Chondrocyte (in vitro differentiated cells): Measurements from ENCODE around the gene NT5DC4. TPM values are rescaled to one million over a fixed set of nuclear protein-coding genes. Genes with fewer than 3 reads are reported as not detected.

Experiments used
- DNase-seq: peaks from one replicate; pipeline ENCODE4 v3.0.0; 2021; ENCODE audit warnings: mixed read lengths, low spot score
- H3K27ac Mint-ChIP-seq: one replicate; pipeline ENCODE4 v1.8.0; 2021; ENCODE audit warnings: mild to moderate bottlenecking, moderate library complexity, mixed read lengths; ENCODE audit not compliant: unreplicated experiment
- H3K27me3 Mint-ChIP-seq: 2 replicates; pipeline ENCODE4 v1.8.0; 2021; ENCODE audit warnings: low read depth, mixed read lengths
- H3K36me3 Mint-ChIP-seq: 2 replicates; pipeline ENCODE4 v1.8.0; 2021; ENCODE audit warnings: low read depth, mixed read lengths
- H3K4me1 Mint-ChIP-seq: 2 replicates; pipeline ENCODE4 v1.8.0; 2021; ENCODE audit warnings: low read depth, mild to moderate bottlenecking, mixed read lengths
- H3K4me3 Mint-ChIP-seq: one replicate; pipeline ENCODE4 v1.8.0; 2021; ENCODE audit warnings: mild to moderate bottlenecking, moderate library complexity, mixed read lengths; ENCODE audit not compliant: unreplicated experiment
- H3K9me3 Mint-ChIP-seq: 2 replicates; pipeline ENCODE4 v1.8.0; 2021; ENCODE audit warnings: low read depth, mixed read lengths
- long read RNA-seq: library from polyadenylated mRNA; stranded (forward); transcript quantifications from one replicate; pipeline ENCODE4 v2.0.0, GENCODE V29; 2021
- total RNA-seq: library from RNA; stranded (reverse); gene quantifications from 3 replicates; pipeline ENCODE4 v1.2.1, GENCODE V29; 2021
- TF ChIP-seq, protein P1 (sequence below): fragments of 200-600 bp; sonication (generic); IDR thresholded peaks from 2 replicates; pipeline ENCODE4 v1.5.0; 2021; ENCODE audit warnings: antibody characterized with exemption, mild to moderate bottlenecking, moderate library complexity

The NT5DC4 gene
- not detected in 3 replicates for total RNA-seq
- long read RNA-seq = 0 reads

DNA sequence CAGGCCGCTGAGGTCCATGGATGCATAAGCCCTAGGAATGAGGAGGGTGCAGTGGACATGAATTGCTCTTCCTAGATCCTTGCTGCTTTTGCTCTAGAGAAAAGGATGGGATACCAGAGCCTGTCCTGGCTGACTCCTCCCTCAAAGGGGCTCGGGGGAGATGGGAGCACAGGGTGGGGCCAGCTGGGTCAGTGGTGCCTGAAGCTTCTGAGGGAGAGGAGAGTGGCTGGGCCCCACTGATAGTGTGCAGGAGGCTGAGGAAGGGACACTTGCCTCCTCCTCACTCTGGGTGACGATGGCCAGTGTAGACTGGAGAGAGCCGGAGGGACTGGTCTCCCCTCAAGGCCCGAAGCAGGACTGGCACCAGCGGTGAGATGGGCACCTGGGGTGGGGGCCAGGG lies at the start of gene NT5DC4:
Gene NT5DC4, plus strand, starts transcription at position 236 of the 400 bp plus-strand sequence. Its CDS starts 60 bp downstream, at position 296.
- no peak for DNase-seq
- H3K4me1 Mint-ChIP-seq = no peaks in the 10 kb centered on the region
- H3K27ac Mint-ChIP-seq = no peak within 1 kb of the TSS
- peaks cover 3% of the 10 kb centered on the region for H3K27me3 Mint-ChIP-seq
- H3K4me3 Mint-ChIP-seq = no peak within 1 kb of the TSS
- no peaks in the 10 kb centered on the region for H3K36me3 Mint-ChIP-seq
- peaks cover 3% of the 10 kb centered on the region for H3K9me3 Mint-ChIP-seq
- TF ChIP-seq, protein P1, sequence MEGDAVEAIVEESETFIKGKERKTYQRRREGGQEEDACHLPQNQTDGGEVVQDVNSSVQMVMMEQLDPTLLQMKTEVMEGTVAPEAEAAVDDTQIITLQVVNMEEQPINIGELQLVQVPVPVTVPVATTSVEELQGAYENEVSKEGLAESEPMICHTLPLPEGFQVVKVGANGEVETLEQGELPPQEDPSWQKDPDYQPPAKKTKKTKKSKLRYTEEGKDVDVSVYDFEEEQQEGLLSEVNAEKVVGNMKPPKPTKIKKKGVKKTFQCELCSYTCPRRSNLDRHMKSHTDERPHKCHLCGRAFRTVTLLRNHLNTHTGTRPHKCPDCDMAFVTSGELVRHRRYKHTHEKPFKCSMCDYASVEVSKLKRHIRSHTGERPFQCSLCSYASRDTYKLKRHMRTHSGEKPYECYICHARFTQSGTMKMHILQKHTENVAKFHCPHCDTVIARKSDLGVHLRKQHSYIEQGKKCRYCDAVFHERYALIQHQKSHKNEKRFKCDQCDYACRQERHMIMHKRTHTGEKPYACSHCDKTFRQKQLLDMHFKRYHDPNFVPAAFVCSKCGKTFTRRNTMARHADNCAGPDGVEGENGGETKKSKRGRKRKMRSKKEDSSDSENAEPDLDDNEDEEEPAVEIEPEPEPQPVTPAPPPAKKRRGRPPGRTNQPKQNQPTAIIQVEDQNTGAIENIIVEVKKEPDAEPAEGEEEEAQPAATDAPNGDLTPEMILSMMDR = no peak

DNA sequence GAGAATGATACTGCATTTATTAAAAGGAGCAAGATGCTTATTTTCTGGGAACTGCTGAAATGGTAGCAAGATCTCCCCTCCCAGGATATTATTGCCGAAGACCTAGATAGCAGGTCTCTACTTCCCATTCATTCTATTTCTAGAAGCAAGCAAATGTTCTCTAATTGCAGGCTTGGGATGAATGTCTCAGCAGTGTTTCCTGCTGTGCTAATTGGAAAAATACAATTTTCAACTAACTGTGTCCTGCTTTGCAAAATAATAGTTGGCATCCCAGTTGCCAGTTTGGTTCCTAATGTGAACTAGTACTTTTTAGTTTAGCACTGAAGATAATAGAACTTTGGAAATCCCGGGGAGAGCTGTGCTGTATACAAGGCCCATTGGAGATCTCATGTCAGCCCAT lies 49.0 kb upstream of the NT5DC4 start:
- Mint-ChIP-seq H3K27ac (no peak overlapping the region), H3K27me3 (no peaks in the 10 kb centered on the region), H3K4me1 (no peaks in the 10 kb centered on the region), H3K4me3 (no peak overlapping the region), H3K9me3 (peaks cover 2% of the 10 kb centered on the region), H3K36me3 (peaks cover 2% of the 10 kb centered on the region)
- TF ChIP-seq, protein P1 = no peak
- no peak for DNase-seq

DNA sequence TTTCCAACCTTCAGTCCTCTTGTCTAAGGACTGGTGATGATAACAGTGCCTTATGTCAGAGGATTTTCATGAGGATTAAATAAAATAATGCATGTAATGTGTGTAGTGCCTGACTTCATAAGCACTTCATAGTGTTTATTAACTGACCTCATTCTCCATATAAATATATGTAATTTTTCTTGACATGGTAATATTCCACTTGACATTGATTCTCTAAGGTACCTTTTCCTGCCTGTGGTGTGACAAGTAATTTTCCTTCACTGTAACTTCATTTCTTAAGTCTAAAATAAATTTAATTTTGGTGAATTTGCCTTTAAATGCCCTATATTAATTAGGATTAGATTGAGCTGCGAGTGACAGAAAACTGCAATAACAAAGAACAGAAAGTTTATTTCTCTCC lies 47.8 kb upstream of the NT5DC4 start:
- DNase-seq = no peak
- Mint-ChIP-seq H3K36me3 (peaks cover 2% of the 10 kb centered on the region), H3K27ac (no peak overlapping the region), H3K4me1 (no peaks in the 10 kb centered on the region), H3K27me3 (no peaks in the 10 kb centered on the region), H3K9me3 (peaks cover 2% of the 10 kb centered on the region), H3K4me3 (no peak overlapping the region)
- TF ChIP-seq, protein P1 = no peak

DNA sequence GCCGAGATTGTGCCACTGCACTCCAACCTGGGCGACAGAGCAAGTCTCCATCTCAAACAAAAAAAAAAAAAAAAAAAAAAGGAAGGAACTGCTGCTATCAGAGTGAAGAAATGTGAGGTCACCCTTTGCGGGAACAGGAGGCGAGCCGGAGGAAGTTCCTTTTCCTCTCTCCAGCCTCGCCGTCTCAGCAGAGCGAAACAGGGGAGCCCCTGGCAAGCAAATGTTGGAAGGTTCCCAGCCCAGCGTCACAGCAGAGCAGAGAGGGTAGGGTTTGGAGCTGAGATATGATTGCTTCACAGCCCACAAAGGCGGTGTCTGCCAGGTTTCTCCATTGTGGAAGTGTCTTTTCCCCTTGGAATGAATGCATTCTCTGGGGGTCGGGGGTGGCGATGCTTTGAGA lies 46.6 kb upstream of the NT5DC4 start:
- peaks cover 2% of the 10 kb centered on the region for H3K9me3 Mint-ChIP-seq
- no peaks in the 10 kb centered on the region for H3K27me3 Mint-ChIP-seq
- H3K36me3 Mint-ChIP-seq = peaks cover 1% of the 10 kb centered on the region
- H3K4me1 Mint-ChIP-seq = no peaks in the 10 kb centered on the region
- H3K4me3 Mint-ChIP-seq = no peak overlapping the region
- no peak overlapping the region for H3K27ac Mint-ChIP-seq
- TF ChIP-seq, protein P1 = no peak
- no peak for DNase-seq

DNA sequence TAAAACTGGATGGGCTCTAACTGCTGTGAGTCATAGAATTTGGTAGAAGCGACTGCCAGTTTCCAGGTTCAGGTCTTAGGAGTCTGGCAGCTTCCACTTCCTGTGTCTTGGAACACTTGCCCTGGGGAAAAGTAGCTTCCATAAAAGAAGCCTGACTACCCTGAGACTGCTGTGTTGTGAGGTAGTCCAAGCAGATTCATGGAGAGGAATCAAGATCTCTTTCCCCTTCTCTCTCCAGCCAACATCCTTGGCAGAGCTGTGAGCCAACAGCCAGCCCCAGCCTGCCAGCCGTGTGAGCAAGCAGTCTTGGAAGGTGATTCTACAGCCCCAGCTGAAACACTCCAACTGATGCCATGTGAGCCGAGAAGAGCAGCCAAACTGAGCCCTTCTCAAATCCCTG lies 41.3 kb upstream of the NT5DC4 start:
- Mint-ChIP-seq H3K4me1 (peaks cover 2% of the 10 kb centered on the region), H3K27me3 (no peaks in the 10 kb centered on the region), H3K36me3 (no peaks in the 10 kb centered on the region), H3K4me3 (no peak overlapping the region), H3K9me3 (peaks cover 2% of the 10 kb centered on the region), H3K27ac (no peak overlapping the region)
- TF ChIP-seq, protein P1 = no peak
- DNase-seq = no peak
